K562 (cell line): ENCODE measurements around the gene TMCC1. TPM values are rescaled to one million over a fixed set of nuclear protein-coding genes. Genes with fewer than 3 reads are reported as not detected.

ENCODE experiments used
- CC2D1A ChIP-seq: fragments of 450-650 bp; IDR thresholded peaks from 2 replicates; pipeline ENCODE4 v1.6.1; 2017; ENCODE audit warnings: mild to moderate bottlenecking
- ETV1 ChIP-seq: fragments of 450-650 bp; conservative IDR thresholded peaks from 2 replicates; pipeline ENCODE4 v1.6.1; 2016; ENCODE audit warnings: missing genetic modification characterization, control low read depth, low read depth, missing compliant biosample characterization
- GATA2 ChIP-seq: sonication (generic); formaldehyde crosslinking; IDR thresholded peaks from 2 replicates; pipeline ENCODE4 v1.4.0; 2020; ENCODE audit warnings: mild to moderate bottlenecking, missing genetic modification reagents
- GATAD2A ChIP-seq: fragments of 450-650 bp; IDR thresholded peaks from 2 replicates; pipeline ENCODE4 v1.6.1; 2017
- HEY1 ChIP-seq: fragments of 250-450 bp; sonication (Bioruptor Pico); IDR thresholded peaks from 2 replicates; pipeline ENCODE4 v1.5.0; 2020; ENCODE audit warnings: mild to moderate bottlenecking, moderate library complexity, borderline replicate concordance
- HMGN3 ChIP-seq: IDR thresholded peaks from 2 replicates; pipeline ENCODE4 v1.6.1; 2011; ENCODE audit warnings: borderline replicate concordance, low read depth, mild to moderate bottlenecking, mixed read lengths, low read length; ENCODE audit not compliant: insufficient read length; ENCODE audit errors: extremely low read depth
- KDM4B ChIP-seq, 2 experiments: fragments of 450-650 bp in 1 of 2; sonication (generic) in 1 of 2; IDR thresholded peaks; 2 replicates each; pipeline ENCODE4 v1.6.1; 2016 to 2017; ENCODE audit warnings: borderline replicate concordance in 2 of 2, antibody characterized with exemption in 1 of 2, low read depth in 1 of 2, mild to moderate bottlenecking in 1 of 2
- MTA3 ChIP-seq: fragments of 450-650 bp; formaldehyde crosslinking; IDR thresholded peaks from 2 replicates; pipeline ENCODE4 v1.6.1; 2017; ENCODE audit warnings: mild to moderate bottlenecking, borderline replicate concordance
- MYBL2 ChIP-seq, 2 experiments: fragments of 450-650 bp in 1 of 2; sonication (generic) in 1 of 2; formaldehyde crosslinking in 1 of 2; IDR thresholded peaks; 2 replicates each; pipeline versions ENCODE4 v1.6.1 to v1.8.1; 2017 to 2022; ENCODE audit warnings: borderline replicate concordance in 1 of 2, inconsistent platforms in 1 of 2, low read depth in 1 of 2, mild to moderate bottlenecking in 1 of 2, missing genetic modification reagents in 1 of 2, moderate library complexity in 1 of 2
- NFE2L1 ChIP-seq: fragments of 450-650 bp; IDR thresholded peaks from 2 replicates; pipeline ENCODE4 v1.6.1; 2016; ENCODE audit warnings: missing genetic modification characterization, low read depth, mild to moderate bottlenecking, missing compliant biosample characterization, moderate library complexity, borderline replicate concordance
- POU5F1 ChIP-seq: fragments of 150-350 bp; IDR thresholded peaks from 2 replicates; pipeline ENCODE4 v1.6.1; 2014; ENCODE audit warnings: borderline replicate concordance, low read length, low read depth, mild to moderate bottlenecking; ENCODE audit not compliant: partially characterized antibody
- PYGO2 ChIP-seq: fragments of 450-650 bp; IDR thresholded peaks from 2 replicates; pipeline ENCODE4 v1.6.1; 2016; ENCODE audit warnings: mild to moderate bottlenecking, missing genetic modification characterization, moderate library complexity, missing compliant biosample characterization
- SMAD1 ChIP-seq: fragments of 150-350 bp; IDR thresholded peaks from 2 replicates; pipeline ENCODE4 v1.6.1; 2014; ENCODE audit warnings: low read length, low read depth; ENCODE audit not compliant: partially characterized antibody
- STAG1 ChIP-seq: sonication (generic); formaldehyde crosslinking; IDR thresholded peaks from 2 replicates; pipeline ENCODE4 v1.5.0; 2020; ENCODE audit warnings: missing genetic modification reagents, borderline replicate concordance
- TCF15 ChIP-seq: fragments of 250-450 bp; sonication (Bioruptor Pico); IDR thresholded peaks from 2 replicates; pipeline ENCODE4 v1.8.0; 2022; ENCODE audit warnings: moderate library complexity, mild to moderate bottlenecking, inconsistent platforms
- TEAD4 ChIP-seq, 2 experiments: sonication (generic) in 1 of 2; formaldehyde crosslinking in 1 of 2; IDR thresholded peaks; 2 replicates each; pipeline versions ENCODE4 v1.6.1 to v1.8.0; 2012 to 2022; ENCODE audit warnings: borderline replicate concordance in 1 of 2, inconsistent platforms in 1 of 2, low read length in 1 of 2, mild to moderate bottlenecking in 1 of 2, missing genetic modification reagents in 1 of 2
- ZNF263 ChIP-seq: sonication (generic); formaldehyde crosslinking; IDR thresholded peaks from 2 replicates; pipeline ENCODE4 v1.8.0; 2022; ENCODE audit warnings: mild to moderate bottlenecking, missing genetic modification reagents, borderline replicate concordance
- ZNF311 ChIP-seq: fragments of 250-450 bp; sonication (Bioruptor Pico); IDR thresholded peaks from 2 replicates; pipeline ENCODE4 v1.4.0; 2020; ENCODE audit warnings: mild to moderate bottlenecking, moderate library complexity
- ZNF395 ChIP-seq: fragments of 200-800 bp; sonication (Bioruptor generic); IDR thresholded peaks from 2 replicates; pipeline ENCODE4 v1.6.1; 2017; ENCODE audit warnings: missing genetic modification characterization, missing compliant biosample characterization
- ZNF41 ChIP-seq: fragments of 250-450 bp; sonication (Bioruptor Pico); conservative IDR thresholded peaks from 2 replicates; pipeline ENCODE4 v1.4.0; 2020; ENCODE audit warnings: mild to moderate bottlenecking
- ZNF431 ChIP-seq: sonication (generic); formaldehyde crosslinking; IDR thresholded peaks from 2 replicates; pipeline ENCODE4 v1.8.0; 2022; ENCODE audit warnings: mild to moderate bottlenecking, missing genetic modification reagents
- ZNF512 ChIP-seq: IDR thresholded peaks from 2 replicates; pipeline ENCODE4 v1.6.1; 2016; ENCODE audit warnings: missing genetic modification characterization, missing compliant biosample characterization
- ZNF583 ChIP-seq: fragments of 250-450 bp; sonication (Bioruptor Pico); IDR thresholded peaks from 2 replicates; pipeline ENCODE4 v1.4.0; 2020
- ZNF639 ChIP-seq, 2 experiments: fragments of 200-800 bp in 1 of 2; sonication (Bioruptor generic) in 1 of 2; sonication (generic) in 1 of 2; formaldehyde crosslinking in 1 of 2; IDR thresholded peaks in 1 of 2; conservative IDR thresholded peaks in 1 of 2; 2 replicates each; pipeline versions ENCODE4 v1.5.0 to v1.6.1; 2016 to 2020; ENCODE audit warnings: missing compliant biosample characterization in 1 of 2, missing genetic modification characterization in 1 of 2, missing genetic modification reagents in 1 of 2
- polyA plus RNA-seq, 8 experiments: library from polyadenylated mRNA; depleted of rRNA in 4 of 8; stranded (reverse) in 5 of 8; unstranded in 3 of 8; fragments of >200 nt; fragmentation: Nextera tagmentation in 2 of 8; fragmentation: Illumina TruSeq in 1 of 8; extraction: Ambion mirVana in 2 of 8; extraction: Trizol in 1 of 8; gene quantifications; 2 replicates each; pipeline versions ENCODE4 v1.2.1 to v1.2.3, GENCODE V29; 2011 to 2014; ENCODE audit warnings: inconsistent platforms in 1 of 8, missing spikeins in 1 of 8
- total RNA-seq, 7 experiments: library from RNA; depleted of rRNA in 6 of 7; stranded (reverse); fragments of >200 nt in 6 of 7; fragmentation: Illumina TruSeq in 2 of 7; extraction: Trizol in 2 of 7; gene quantifications; 2 replicates each; pipeline versions ENCODE4 v1.2.1 to v1.2.3, GENCODE V29; 2011 to 2021; ENCODE audit warnings: low replicate concordance in 1 of 7

TMCC1 gene
- total and polyA plus RNA-seq, 9 of the 15 experiments (the other 6 are each of a cell fraction or from before 2014, with no cell fraction given): 0.89 to 8.7 (median 4.0) TPM

DNA sequence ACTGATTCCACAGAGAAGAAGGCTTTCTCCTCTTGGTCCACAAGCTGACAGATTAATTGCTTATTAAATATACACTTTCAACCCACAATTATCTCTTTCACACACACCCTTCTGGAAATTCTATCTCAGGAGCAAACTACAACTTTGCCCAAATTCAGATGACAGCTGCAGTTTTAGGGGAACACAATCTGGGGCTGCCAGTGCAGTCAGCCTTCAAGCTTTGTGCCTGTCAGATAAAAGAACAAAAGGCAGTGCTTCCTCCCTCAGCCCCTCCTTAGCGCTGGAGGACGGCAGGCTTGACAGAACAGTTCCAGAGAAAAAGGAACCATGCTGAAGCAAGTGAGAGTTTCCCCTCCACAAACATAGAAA, 99.6 kb downstream of the TMCC1 start (continued):
- no peak for TF ChIP-seq TCF15 (CRISPR knock-in tag)
- no peak for TF ChIP-seq STAG1 (CRISPR knock-in tag)
- no peak for TF ChIP-seq MTA3
- TF ChIP-seq ZNF431 (CRISPR knock-in tag): no peak
- no peak for TF ChIP-seq ZNF512
- TF ChIP-seq ZNF395 (CRISPR knock-in tag): peak; percentile 34; the same call in 1 of the 2 replicates
- TF ChIP-seq NFE2L1 (tag): no peak
- no peak for TF ChIP-seq ZNF41
- peak; percentile 31; the same call in 1 of the 2 replicates for TF ChIP-seq ZNF263 (CRISPR knock-in tag)
- no peak for TF ChIP-seq KDM4B (IDR thresholded peaks at IDR 0.05; ENCODE audit: borderline replicate concordance in 2 of 2, low read depth in 1 of 2)
- peak; percentile 69 for TF ChIP-seq GATA2
- no peak for TF ChIP-seq MYBL2 (IDR thresholded peaks at IDR 0.05; ENCODE audit: low read depth)
- no peak for TF ChIP-seq MYBL2 (CRISPR knock-in tag; IDR thresholded peaks at IDR 0.05; ENCODE audit: borderline replicate concordance)
- TF ChIP-seq PYGO2: no peak
- no peak for TF ChIP-seq ZNF639 (CRISPR knock-in tag; conservative IDR thresholded peaks at IDR 0.05 in 1 of 2, IDR thresholded peaks at IDR 0.05 in 1 of 2)
- TF ChIP-seq HEY1 (CRISPR knock-in tag): no peak
- TF ChIP-seq TEAD4 (IDR thresholded peaks at IDR 0.05; ENCODE audit: low read length): peak; percentile 95
- no peak for TF ChIP-seq TEAD4 (CRISPR knock-in tag; IDR thresholded peaks at IDR 0.05; ENCODE audit: borderline replicate concordance)
- peak; percentile 60; the same call in 1 of the 2 replicates for TF ChIP-seq CC2D1A
- no peak for TF ChIP-seq POU5F1
- TF ChIP-seq ZNF583 (CRISPR knock-in tag): no peak
- no peak for TF ChIP-seq HMGN3
- TF ChIP-seq ZNF311 (CRISPR knock-in tag): no peak
- no peak for TF ChIP-seq ETV1 (tag)
- no peak for TF ChIP-seq GATAD2A
- no peak for TF ChIP-seq SMAD1
